Large intestine (tissue), 3 donors: ENCODE results near the gene PRXL2B. TPM values are rescaled to one million over a fixed set of nuclear protein-coding genes. Genes with fewer than 3 reads are reported as not detected.
A peak's percentile ranks its signal among the peaks of the same experiment; 100 is the strongest.
"Not testable (repeated sequence)": the region's sequence is repeated elsewhere in the genome, so short reads cannot be mapped to it uniquely, and the experiment has no call there.

ENCODE experiments used
- DNase-seq, 2 donors: peaks; one replicate each; pipeline versions ENCODE4 v3.0.0 to v3.0.0-alpha.2; 2013
- H3K27ac ChIP-seq: one replicate; pipeline ENCODE4 v1.5.1; 2013; ENCODE audit warnings: low read length
- H3K27me3 ChIP-seq: 2 replicates; pipeline ENCODE4 v1.6.1; 2013; ENCODE audit warnings: low read length; ENCODE audit not compliant: control insufficient read depth, insufficient read depth
- H3K36me3 ChIP-seq: 2 replicates; pipeline ENCODE4 v1.6.1; 2013; ENCODE audit warnings: low read length; ENCODE audit not compliant: control insufficient read depth, insufficient read depth
- H3K4me1 ChIP-seq: one replicate; pipeline ENCODE4 v1.6.1; 2013; ENCODE audit warnings: low read length; ENCODE audit not compliant: control insufficient read depth, insufficient read depth
- H3K4me3 ChIP-seq: one replicate; pipeline ENCODE4 v1.5.1; 2013; ENCODE audit warnings: low read length
- H3K9me3 ChIP-seq: one replicate; pipeline ENCODE4 v1.6.1; 2013; ENCODE audit warnings: mild to moderate bottlenecking, low read depth, low read length, moderate library complexity; ENCODE audit not compliant: control insufficient read depth
- WGBS: methylation state at CpG from one replicate; pipeline ENCODE4 v1.1.5; 2013; ENCODE audit warnings: low lambda C conversion rate; ENCODE audit not compliant: insufficient coverage; 5-methylcytosine and 5-hydroxymethylcytosine counted together
- polyA plus RNA-seq: library from polyadenylated mRNA; unstranded; fragments of 120-200 nt; gene quantifications from one replicate; pipeline ENCODE4 v1.2.1, GENCODE V29; 2013

PRXL2B gene
- polyA plus RNA-seq, 1 donor, result 120 TPM

DNA sequence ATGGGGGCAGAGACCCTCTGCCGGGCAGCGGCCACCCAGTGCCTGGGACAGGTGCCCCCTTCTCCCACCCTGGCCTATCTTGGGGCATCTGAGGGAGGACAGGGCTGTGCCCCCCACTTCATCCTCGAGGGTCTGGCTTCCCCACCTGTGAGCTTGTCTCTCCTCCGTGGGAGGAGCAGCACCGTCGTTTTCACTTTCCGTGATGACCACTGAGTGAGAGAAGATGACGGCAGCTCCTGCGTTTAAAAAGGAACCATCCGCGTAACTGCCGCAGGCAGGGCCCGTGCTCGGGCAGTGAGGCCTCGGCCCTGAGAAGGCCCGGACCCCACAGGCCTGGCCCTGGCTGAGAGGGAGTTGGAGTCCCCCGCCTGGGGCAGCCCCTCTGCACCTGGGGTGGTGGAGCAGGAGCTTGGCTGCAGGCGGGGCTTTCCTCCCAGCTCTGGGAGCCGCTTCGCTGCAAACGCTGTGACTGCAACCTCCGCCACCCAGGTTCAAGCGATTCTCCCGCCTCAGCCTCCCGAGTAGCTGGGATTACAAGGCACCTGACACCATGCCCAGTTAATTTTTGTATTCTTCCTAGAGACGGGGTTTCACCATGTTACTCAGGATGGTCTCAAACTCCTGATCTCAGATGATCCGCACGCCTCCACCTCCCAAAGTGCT is 37.1 kb upstream of the PRXL2B start:
- H3K27me3 ChIP-seq, H3K36me3 ChIP-seq, DNase-seq, H3K9me3 ChIP-seq, H3K4me3 ChIP-seq: not testable (repeated sequence)
- no CpG with 5 or more reads among the region's 28 CpGs for WGBS
- Histone ChIP-seq H3K4me1 (peaks cover 52% of the 10 kb centered on the region), H3K27ac (peak overlapping the region; percentile 92)

DNA sequence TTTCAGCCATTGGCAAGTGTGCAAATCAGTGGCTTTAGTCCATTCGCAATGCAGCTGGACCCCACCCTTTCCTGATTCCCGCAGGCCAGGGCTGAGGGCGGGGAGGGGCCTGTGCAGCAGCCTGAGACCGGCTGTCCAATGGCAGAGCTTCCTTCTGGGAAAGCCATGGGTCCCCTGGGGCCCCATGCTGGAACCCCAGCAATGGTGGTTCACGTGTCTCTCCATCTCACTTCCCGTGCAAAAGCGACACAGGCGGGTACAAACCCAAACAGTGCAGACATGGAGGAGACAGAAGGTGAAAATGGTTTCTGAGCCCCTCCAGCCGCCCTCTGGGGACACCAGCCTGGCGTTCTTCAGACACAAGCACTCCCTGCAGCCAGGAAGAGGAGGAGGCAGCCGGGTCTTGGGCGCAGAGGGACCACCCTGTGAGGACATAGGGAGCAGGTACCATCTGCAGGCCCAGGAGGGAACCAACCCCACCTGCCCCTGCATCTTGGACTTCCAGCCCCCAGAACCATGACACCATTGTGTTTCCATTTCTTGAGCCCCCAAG is 36.2 kb upstream of the PRXL2B start:
- not testable (repeated sequence) for H3K4me3 ChIP-seq
- peaks cover 52% of the 10 kb centered on the region for H3K4me1 ChIP-seq

DNA sequence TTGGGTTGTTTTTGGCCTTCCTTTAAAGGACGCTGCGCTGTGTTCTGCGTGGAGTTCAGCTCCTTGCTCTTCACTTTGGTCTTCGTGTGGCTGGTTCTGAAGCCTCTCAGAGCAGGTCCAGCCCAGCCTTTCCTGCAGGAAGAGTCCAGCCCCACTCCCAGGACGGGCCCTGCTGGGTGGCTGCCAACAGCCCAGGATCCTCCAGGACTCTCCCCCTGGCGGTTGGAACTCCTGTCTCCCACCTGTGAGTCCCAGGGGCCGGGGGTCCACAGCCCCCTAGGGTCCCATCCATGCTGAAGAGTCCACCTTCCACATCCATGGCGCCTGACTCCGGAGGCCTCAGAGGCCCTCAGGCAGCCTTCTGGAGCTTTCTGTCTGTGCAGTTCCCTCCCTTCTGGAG is 35.0 kb upstream of the PRXL2B start:
- H3K4me1 ChIP-seq, result peaks cover 48% of the 10 kb centered on the region
- WGBS, result no CpG with 5 or more reads among the region's 9 CpGs
- not testable (repeated sequence) for H3K27ac ChIP-seq, DNase-seq, H3K9me3 ChIP-seq, H3K36me3 ChIP-seq, H3K27me3 ChIP-seq, H3K4me3 ChIP-seq

More for the DNA sequence above, 36.2 kb upstream of the PRXL2B start:
- not testable (repeated sequence) for H3K27me3 ChIP-seq, H3K9me3 ChIP-seq, H3K36me3 ChIP-seq, DNase-seq, H3K27ac ChIP-seq
- no CpG with 5 or more reads among the region's 12 CpGs for WGBS

- Histone ChIP-seq H3K4me1 (peaks cover 42% of the 10 kb centered on the region), H3K4me3 (no peak overlapping the region), H3K36me3 (peaks cover 3% of the 10 kb centered on the region), H3K27ac (no peak overlapping the region), H3K9me3 (no peaks in the 10 kb centered on the region), H3K27me3 (no peaks in the 10 kb centered on the region)
- no peak for DNase-seq
- WGBS, result no CpG with 5 or more reads among the region's 26 CpGs
Measured at GRCh38 chr1:2552189-2552588, 34.4 kb upstream of the PRXL2B start.

DNA sequence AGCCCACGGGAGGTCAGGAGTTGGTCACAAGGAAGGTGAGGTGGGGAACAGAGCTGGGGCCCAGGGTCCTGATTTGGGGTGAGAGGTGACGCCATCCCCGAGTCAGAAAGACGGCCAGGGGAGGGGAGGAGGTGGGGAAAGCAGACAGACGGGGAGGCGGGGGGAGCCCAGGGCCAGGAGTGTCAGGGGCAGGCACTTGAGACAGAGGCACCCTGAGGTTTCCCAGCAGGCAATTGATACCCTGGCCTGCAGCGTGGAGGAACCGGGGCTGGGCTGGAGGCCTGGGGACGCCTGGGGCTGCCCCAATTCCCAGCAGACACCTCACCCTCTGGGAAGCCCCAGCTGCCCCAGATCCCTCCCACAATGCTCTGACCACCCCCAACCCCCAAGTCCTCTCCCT is 33.5 kb upstream of the PRXL2B start:
- DNase-seq, H3K27ac ChIP-seq, H3K36me3 ChIP-seq, H3K9me3 ChIP-seq, H3K27me3 ChIP-seq, H3K4me3 ChIP-seq: not testable (repeated sequence)
- H3K4me1 ChIP-seq, result peaks cover 40% of the 10 kb centered on the region
- no CpG with 5 or more reads among the region's 9 CpGs for WGBS

- H3K27ac ChIP-seq, result peak overlapping the region; percentile 98
- H3K4me3 ChIP-seq, result no peak overlapping the region
- DNase-seq, result no peak
- no peaks in the 10 kb centered on the region for H3K9me3 ChIP-seq
- H3K27me3 ChIP-seq, result no peaks in the 10 kb centered on the region
- peaks cover 40% of the 10 kb centered on the region for H3K4me1 ChIP-seq
- no CpG with 5 or more reads among the region's 30 CpGs for WGBS
- peaks cover 16% of the 10 kb centered on the region for H3K36me3 ChIP-seq
Measured at GRCh38 chr1:2553871-2554620, 32.5 kb upstream of the PRXL2B start.

DNA sequence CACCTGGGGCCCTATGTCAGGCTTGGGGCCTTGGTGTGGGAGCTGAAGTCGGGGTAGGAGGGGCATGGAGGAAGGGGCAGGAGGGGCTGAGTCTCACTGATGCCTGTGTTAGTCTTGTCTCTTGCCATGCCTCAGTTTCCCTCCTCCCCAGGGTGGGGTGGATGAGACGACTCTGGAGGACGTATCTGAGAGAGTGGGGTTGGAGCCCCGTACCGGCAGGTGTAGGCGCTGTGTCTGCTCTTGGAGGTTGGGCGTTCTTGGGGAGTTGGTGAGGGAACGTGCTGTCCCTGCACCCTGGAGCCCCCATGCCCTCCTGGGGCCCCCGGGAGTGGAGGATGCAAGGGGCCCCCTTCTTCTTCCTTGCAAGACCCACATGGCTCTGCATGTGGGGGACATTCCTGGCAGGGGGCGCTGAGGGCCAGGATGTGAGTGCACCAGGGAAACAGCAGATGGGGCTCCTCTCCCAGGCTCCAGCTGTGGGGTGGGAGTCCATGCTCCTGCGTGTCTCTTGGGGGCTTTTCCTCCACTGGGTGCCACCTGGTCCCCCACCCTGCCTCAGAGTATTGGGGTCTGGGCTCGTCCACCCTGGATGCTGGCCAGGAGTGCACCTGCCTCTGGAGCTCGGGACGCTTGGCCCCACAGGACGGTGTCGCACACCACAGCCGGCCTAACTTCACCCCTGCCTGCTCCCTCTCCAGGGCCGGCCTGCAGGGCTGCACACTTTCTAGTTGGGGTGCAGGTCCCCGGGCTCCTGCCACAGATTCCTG is 31.8 kb upstream of the PRXL2B start:
- DNase-seq, result peak; percentile 38 to 71
- H3K9me3 ChIP-seq, result no peaks in the 10 kb centered on the region
- H3K4me1 ChIP-seq, result peaks cover 43% of the 10 kb centered on the region
- peak overlapping the region; percentile 83 for H3K4me3 ChIP-seq
- H3K36me3 ChIP-seq, result peaks cover 23% of the 10 kb centered on the region
- no CpG with 5 or more reads among the region's 19 CpGs for WGBS
- H3K27ac ChIP-seq, result peak overlapping the region; percentile 98
- H3K27me3 ChIP-seq, result no peaks in the 10 kb centered on the region

GRCh38 chr1:2555634-2556276 is 30.8 kb upstream of the PRXL2B start:
- H3K4me1 ChIP-seq, result peaks cover 52% of the 10 kb centered on the region
- H3K9me3 ChIP-seq, result no peaks in the 10 kb centered on the region
- H3K36me3 ChIP-seq, result peaks cover 31% of the 10 kb centered on the region
- peak; percentile 93 to 96 for DNase-seq
- H3K27me3 ChIP-seq, result no peaks in the 10 kb centered on the region
- peak overlapping the region; percentile 98 for H3K27ac ChIP-seq
- peak overlapping the region; percentile 83 for H3K4me3 ChIP-seq
- no CpG with 5 or more reads among the region's 26 CpGs for WGBS

GRCh38 chr1:2556277-2556677 is 30.3 kb upstream of the PRXL2B start, which contains the start of gene TNFRSF14:
TNFRSF14 (plus strand) TSS chr1:2556371; CDS start chr1:2556665, 294 bp downstream.
- no CpG with 5 or more reads among the region's 16 CpGs for WGBS
- Histone ChIP-seq H3K27ac (peak within 1 kb of the TSS; percentile 98), H3K9me3 (no peaks in the 10 kb centered on the region), H3K27me3 (no peaks in the 10 kb centered on the region), H3K36me3 (peaks cover 35% of the 10 kb centered on the region), H3K4me3 (peak within 1 kb of the TSS; percentile 83), H3K4me1 (peaks cover 55% of the 10 kb centered on the region)
- DNase-seq, result peak; percentile 61 to 80
